Measurements from ENCODE around the gene COL23A1. TPM values are rescaled to one million over a fixed set of nuclear protein-coding genes. Genes with fewer than 3 reads are reported as not detected.
"Not testable (repeated sequence)": the region's sequence is repeated elsewhere in the genome, so short reads cannot be mapped to it uniquely, and the experiment has no call there.

COL23A1 gene
- total RNA-seq, 1 experiment from 2014 or later, result 18.0 TPM

GRCh38 chr5:178499352-178499751, 90.8 kb downstream of the COL23A1 start:
- Histone ChIP-seq H3K4me3 (ENCODE audit: insufficient read depth, low read depth, low read length) (no peak overlapping the region), H3K36me3 (replicated peaks; ENCODE audit: control insufficient read depth, insufficient read depth, low read length) (no peaks in the 10 kb centered on the region), H3K27me3 (ENCODE audit: control insufficient read depth, insufficient read depth, low read length) (no peaks in the 10 kb centered on the region)
- no peak for DNase-seq

DNA sequence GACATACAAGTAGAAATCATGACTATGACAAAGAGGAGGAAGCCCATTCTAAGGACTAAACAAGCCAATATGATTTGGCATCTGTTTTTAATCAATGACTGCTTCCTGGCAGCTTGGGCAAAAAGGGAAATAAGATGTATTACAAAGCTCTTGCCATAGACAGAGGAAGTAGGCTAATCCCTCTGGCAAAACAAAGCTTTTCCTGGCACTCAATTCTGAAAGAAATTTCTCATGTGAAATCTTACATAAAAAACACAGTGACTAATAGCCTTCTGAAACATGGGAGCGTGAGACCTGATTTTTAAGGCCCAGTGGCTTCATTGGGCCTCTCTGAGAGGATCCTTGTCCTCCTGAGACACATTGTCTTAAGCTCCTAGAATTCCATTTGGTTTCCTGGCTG, 93.6 kb downstream of the COL23A1 start:
- no peaks in the 10 kb centered on the region for H3K36me3 ChIP-seq (replicated peaks; ENCODE audit: control insufficient read depth, insufficient read depth, low read length)
- DNase-seq, result no peak
- H3K27me3 ChIP-seq (ENCODE audit: control insufficient read depth, insufficient read depth, low read length), result no peaks in the 10 kb centered on the region
- no peak overlapping the region for H3K4me3 ChIP-seq (ENCODE audit: insufficient read depth, low read depth, low read length)

GRCh38 chr5:178496214-178496613, 94.0 kb downstream of the COL23A1 start:
- no peak for DNase-seq
- Histone ChIP-seq H3K27me3 (ENCODE audit: control insufficient read depth, insufficient read depth, low read length) (no peaks in the 10 kb centered on the region), H3K4me3 (ENCODE audit: insufficient read depth, low read depth, low read length) (no peak overlapping the region), H3K36me3 (replicated peaks; ENCODE audit: control insufficient read depth, insufficient read depth, low read length) (no peaks in the 10 kb centered on the region)

DNA sequence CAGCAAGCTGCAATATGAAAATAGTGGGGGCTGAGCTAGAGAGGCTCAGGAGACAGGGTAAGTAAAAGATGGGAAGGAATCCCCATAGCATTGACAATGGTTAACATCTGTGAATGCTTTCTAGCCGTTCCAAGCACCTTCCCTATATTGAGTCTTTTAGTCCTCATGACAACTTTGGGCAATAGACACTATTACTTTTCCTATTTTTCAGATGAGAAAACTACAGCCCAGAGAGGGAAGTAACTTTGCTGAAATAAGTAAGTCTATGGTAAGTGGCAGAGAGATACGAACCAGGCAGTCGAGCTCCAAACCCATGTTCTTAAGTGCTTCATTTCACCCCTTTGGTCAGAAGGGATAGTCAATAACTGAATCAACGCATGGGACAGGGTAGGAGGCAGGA, 94.5 kb downstream of the COL23A1 start:
- no peaks in the 10 kb centered on the region for H3K36me3 ChIP-seq (replicated peaks; ENCODE audit: control insufficient read depth, insufficient read depth, low read length)
- no peak for DNase-seq
- no peak overlapping the region for H3K4me3 ChIP-seq (ENCODE audit: insufficient read depth, low read depth, low read length)
- H3K27me3 ChIP-seq (ENCODE audit: control insufficient read depth, insufficient read depth, low read length), result no peaks in the 10 kb centered on the region

- H3K36me3 ChIP-seq (replicated peaks; ENCODE audit: control insufficient read depth, insufficient read depth, low read length), result no peaks in the 10 kb centered on the region
- H3K4me3 ChIP-seq (ENCODE audit: insufficient read depth, low read depth, low read length), result no peak overlapping the region
- no peak for DNase-seq
- H3K27me3 ChIP-seq (ENCODE audit: control insufficient read depth, insufficient read depth, low read length), result no peaks in the 10 kb centered on the region
These were observed 97.9 kb downstream of the COL23A1 start for GRCh38 chr5:178492278-178492677.

- H3K4me3 ChIP-seq (ENCODE audit: insufficient read depth, low read depth, low read length), result no peak overlapping the region
- H3K36me3 ChIP-seq (replicated peaks; ENCODE audit: control insufficient read depth, insufficient read depth, low read length), result no peaks in the 10 kb centered on the region
- no peak for DNase-seq
- H3K27me3 ChIP-seq (ENCODE audit: control insufficient read depth, insufficient read depth, low read length), result no peaks in the 10 kb centered on the region
These were observed 99.1 kb downstream of the COL23A1 start for GRCh38 chr5:178490935-178491652.

- Histone ChIP-seq H3K4me3 (ENCODE audit: insufficient read depth, low read depth, low read length) (no peak overlapping the region), H3K27me3 (ENCODE audit: control insufficient read depth, insufficient read depth, low read length) (no peaks in the 10 kb centered on the region), H3K36me3 (replicated peaks; ENCODE audit: control insufficient read depth, insufficient read depth, low read length) (no peaks in the 10 kb centered on the region)
- DNase-seq, result no peak
These were observed 100.8 kb downstream of the COL23A1 start for GRCh38 chr5:178489271-178489976.

GRCh38 chr5:178488696-178489095, 101.5 kb downstream of the COL23A1 start:
- Histone ChIP-seq H3K27me3 (ENCODE audit: control insufficient read depth, insufficient read depth, low read length) (no peaks in the 10 kb centered on the region), H3K4me3 (ENCODE audit: insufficient read depth, low read depth, low read length) (no peak overlapping the region), H3K36me3 (replicated peaks; ENCODE audit: control insufficient read depth, insufficient read depth, low read length) (no peaks in the 10 kb centered on the region)
- DNase-seq, result no peak

- H3K36me3 ChIP-seq (replicated peaks; ENCODE audit: control insufficient read depth, insufficient read depth, low read length), result no peaks in the 10 kb centered on the region
- H3K27me3 ChIP-seq (ENCODE audit: control insufficient read depth, insufficient read depth, low read length), result no peaks in the 10 kb centered on the region
- no peak overlapping the region for H3K4me3 ChIP-seq (ENCODE audit: insufficient read depth, low read depth, low read length)
- DNase-seq, result peak; percentile 50
These were observed 102.1 kb downstream of the COL23A1 start for GRCh38 chr5:178487911-178488600.

GRCh38 chr5:178486878-178487512, 103.2 kb downstream of the COL23A1 start:
- not testable (repeated sequence) for H3K4me3 ChIP-seq (ENCODE audit: insufficient read depth, low read depth, low read length); H3K36me3 ChIP-seq (replicated peaks; ENCODE audit: control insufficient read depth, insufficient read depth, low read length)

GRCh38 chr5:178486239-178486641, 104.0 kb downstream of the COL23A1 start:
- Histone ChIP-seq H3K4me3 (ENCODE audit: insufficient read depth, low read depth, low read length) (no peak overlapping the region), H3K27me3 (ENCODE audit: control insufficient read depth, insufficient read depth, low read length) (no peaks in the 10 kb centered on the region), H3K36me3 (replicated peaks; ENCODE audit: control insufficient read depth, insufficient read depth, low read length) (no peaks in the 10 kb centered on the region)
- no peak for DNase-seq

More at GRCh38 chr5:178486878-178487512, 103.2 kb downstream of the COL23A1 start:
- not testable (repeated sequence) for H3K27me3 ChIP-seq (ENCODE audit: control insufficient read depth, insufficient read depth, low read length); DNase-seq

DNA sequence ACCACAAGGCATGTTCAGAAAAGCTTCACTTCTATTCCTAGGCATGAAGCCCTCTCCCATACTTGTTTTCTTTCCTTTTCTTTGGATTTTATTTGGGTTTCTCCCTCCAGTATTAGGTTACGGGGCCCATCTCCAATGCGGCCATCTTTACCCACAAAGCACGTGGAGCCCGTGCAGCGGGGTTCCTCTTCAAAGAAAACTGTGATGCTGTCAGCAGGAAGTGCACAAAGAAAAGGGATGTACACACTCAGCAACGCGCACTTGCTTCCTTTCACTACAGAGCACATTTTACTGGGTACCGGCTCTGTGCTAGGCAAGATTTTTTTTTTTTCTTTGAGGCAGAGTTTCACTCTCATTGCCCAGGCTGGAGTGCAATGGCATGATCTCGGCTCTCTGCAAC, 106.6 kb downstream of the COL23A1 start:
- DNase-seq, result no peak
- H3K36me3 ChIP-seq (replicated peaks; ENCODE audit: control insufficient read depth, insufficient read depth, low read length), result no peaks in the 10 kb centered on the region
- no peaks in the 10 kb centered on the region for H3K27me3 ChIP-seq (ENCODE audit: control insufficient read depth, insufficient read depth, low read length)
- no peak overlapping the region for H3K4me3 ChIP-seq (ENCODE audit: insufficient read depth, low read depth, low read length)

- H3K4me3 ChIP-seq (ENCODE audit: insufficient read depth, low read depth, low read length), result no peak overlapping the region
- DNase-seq, result no peak
- no peaks in the 10 kb centered on the region for H3K27me3 ChIP-seq (ENCODE audit: control insufficient read depth, insufficient read depth, low read length)
- H3K36me3 ChIP-seq (replicated peaks; ENCODE audit: control insufficient read depth, insufficient read depth, low read length), result no peaks in the 10 kb centered on the region; the same call in 1 of the 2 replicates
These were observed 110.9 kb downstream of the COL23A1 start for GRCh38 chr5:178479261-178479660.

GRCh38 chr5:178478370-178478769, 111.8 kb downstream of the COL23A1 start:
- Histone ChIP-seq H3K27me3 (ENCODE audit: control insufficient read depth, insufficient read depth, low read length) (no peaks in the 10 kb centered on the region), H3K4me3 (ENCODE audit: insufficient read depth, low read depth, low read length) (no peak overlapping the region), H3K36me3 (replicated peaks; ENCODE audit: control insufficient read depth, insufficient read depth, low read length) (no peaks in the 10 kb centered on the region; the same call in 1 of the 2 replicates)
- no peak for DNase-seq
